GM12864 (cell line): ENCODE data around the gene FAM120B.

Source experiments
- DNase-seq: peaks from one replicate; pipeline ENCODE4 v3.0.0-alpha.2; 2011; ENCODE audit warnings: low read depth
- H3K4me3 ChIP-seq: 2 replicates; pipeline ENCODE4 v1.5.1; 2011; ENCODE audit warnings: mild to moderate bottlenecking, low read depth, low read length, control low read depth
- CTCF ChIP-seq: IDR thresholded peaks from 2 replicates; pipeline ENCODE4 v1.5.1; 2011; ENCODE audit warnings: low read depth, mild to moderate bottlenecking, moderate library complexity, low read length, control low read depth, inconsistent platforms; ENCODE audit errors: missing control alignments

The FAM120B gene

DNA sequence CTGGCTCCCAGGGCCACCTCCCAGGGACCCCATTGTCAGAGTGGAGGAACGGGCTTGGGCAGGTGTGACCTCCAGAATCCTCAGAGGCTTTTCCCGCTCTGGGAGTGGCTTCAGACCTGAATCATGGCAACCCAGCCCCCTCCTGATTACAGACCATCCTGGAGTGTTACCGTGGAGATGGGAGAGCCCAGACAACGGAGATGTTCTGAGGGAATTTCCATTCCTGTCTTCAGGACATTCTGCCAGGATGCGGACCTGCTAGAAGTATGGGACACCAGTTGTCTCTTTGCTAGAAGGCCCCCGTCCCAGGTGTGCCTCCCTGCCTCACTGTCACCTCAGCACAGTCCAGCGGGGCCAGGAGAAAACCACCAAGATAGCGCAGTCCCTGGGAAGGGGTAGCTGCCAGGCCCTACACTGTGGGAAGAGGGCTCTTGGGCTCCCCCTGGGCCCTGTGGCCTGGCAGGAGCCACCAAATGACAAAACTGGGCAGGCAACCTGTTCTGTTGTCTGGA, 136.6 kb downstream of the FAM120B start:
- TF ChIP-seq CTCF, result no peak
- H3K4me3 ChIP-seq, result no peak overlapping the region
- DNase-seq, result no peak

- H3K4me3 ChIP-seq, result no peak overlapping the region
- no peak for TF ChIP-seq CTCF
- no peak for DNase-seq
Measured at GRCh38 chr6:170444056-170444591, 137.6 kb downstream of the FAM120B start.

DNA sequence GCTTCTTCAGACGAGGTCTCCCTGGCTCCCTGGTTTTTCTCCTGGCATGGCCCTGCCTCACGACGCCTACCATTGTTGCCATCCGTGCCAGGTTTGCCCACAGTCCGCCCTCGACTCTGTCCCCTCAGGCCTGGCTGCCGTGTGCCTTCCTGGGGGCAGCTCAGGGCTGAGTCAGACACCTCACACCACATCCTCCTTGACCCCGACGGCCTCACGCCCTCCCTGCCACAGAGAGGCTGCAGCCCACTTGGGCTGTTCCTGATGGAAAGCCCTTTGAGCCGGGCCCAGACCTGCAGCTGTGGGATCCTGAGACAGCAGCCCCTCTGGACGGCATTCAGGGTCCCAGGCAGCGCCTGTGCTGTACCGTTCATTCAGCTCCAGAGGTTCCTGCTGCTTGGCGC, 138.3 kb downstream of the FAM120B start:
- no peak for DNase-seq
- TF ChIP-seq CTCF, result no peak

GRCh38 chr6:170445487-170445886, 138.9 kb downstream of the FAM120B start:
- no peak for DNase-seq
- TF ChIP-seq CTCF, result no peak
- H3K4me3 ChIP-seq, result no peak overlapping the region

More for the DNA sequence above, 138.3 kb downstream of the FAM120B start:
- no peak overlapping the region for H3K4me3 ChIP-seq

GRCh38 chr6:170445971-170446370, 139.4 kb downstream of the FAM120B start:
- no peak for TF ChIP-seq CTCF
- no peak for DNase-seq
- no peak overlapping the region for H3K4me3 ChIP-seq

- no peak for DNase-seq
- H3K4me3 ChIP-seq, result no peak overlapping the region
- no peak for TF ChIP-seq CTCF
Measured at GRCh38 chr6:170446841-170447560, 140.4 kb downstream of the FAM120B start.

DNA sequence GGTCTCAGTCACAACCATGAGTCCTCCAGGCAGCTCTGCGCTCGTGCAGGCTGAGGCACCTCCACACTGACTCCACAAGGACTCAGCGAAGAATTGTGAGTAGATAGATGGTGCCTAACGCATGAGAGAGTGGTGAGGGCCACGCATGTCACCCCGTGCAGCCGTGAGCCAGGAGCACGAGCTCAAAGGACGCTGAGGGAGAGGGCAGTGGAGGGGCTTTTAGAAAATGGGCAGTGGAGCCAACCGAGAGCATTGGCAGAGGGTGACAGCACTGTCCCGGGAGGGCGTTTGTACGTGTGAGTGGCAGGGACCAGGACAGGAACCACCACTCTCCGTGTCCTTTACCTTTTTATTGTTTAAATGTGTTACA, 141.0 kb downstream of the FAM120B start:
- DNase-seq, result no peak
- no peak overlapping the region for H3K4me3 ChIP-seq
- no peak for TF ChIP-seq CTCF
